Naive B cell (primary cell): ENCODE results near the gene SRY. TPM values are rescaled to one million over a fixed set of nuclear protein-coding genes. Genes with fewer than 3 reads are reported as not detected.

Source experiments
- polyA plus RNA-seq, 6 donors: library from polyadenylated mRNA; unstranded; fragments of 300-500 nt; fragmentation: Illumina TruSeq; gene quantifications; one replicate each; pipeline ENCODE4 v1.2.3, GENCODE V29; 2021; ENCODE audit warnings: low read depth in 6 of 6

The SRY gene
- polyA plus RNA-seq, 6 donors from 2014 or later, result not detected

Other genes with a start within 250 kb of the SRY start
- 100 to 1,000 TPM in 1 of 6 donors, not detected in 5; 406 TPM for gene RPS4Y1, start 53.9 kb upstream of the SRY start, polyA plus RNA-seq
- 10 to 100 TPM in 1 of 6 donors, not detected in 5; 11.1 TPM for gene ZFY, start 147.7 kb upstream of the SRY start, polyA plus RNA-seq